ENCODE data around the gene SNAI3.

SNAI3 gene

GRCh38 chr16:88631920-88632586 is 54.3 kb downstream of the SNAI3 start:
- H3K4me1 ChIP-seq (ENCODE audit: control insufficient read depth, low read length), result peaks cover 44% of the 10 kb centered on the region

DNA sequence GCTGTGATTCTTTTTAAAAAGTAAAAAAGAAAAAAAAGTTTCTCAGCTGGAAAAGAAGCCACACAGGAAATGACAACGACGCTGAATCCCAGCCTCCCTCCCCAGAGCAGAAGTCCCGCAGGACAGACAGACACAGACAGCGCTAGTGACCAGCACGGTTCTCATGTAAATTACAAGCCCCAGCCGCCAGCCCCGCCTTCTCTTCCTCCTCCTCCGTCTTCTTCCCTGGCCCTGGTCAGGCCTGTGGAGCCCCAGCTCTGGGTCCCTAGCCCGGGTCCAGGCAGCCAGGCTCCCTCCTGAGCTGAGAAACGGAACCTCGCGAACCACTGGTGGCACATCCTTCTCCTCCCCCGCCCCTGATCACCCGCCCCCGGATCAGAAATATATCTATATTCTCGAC is 54.9 kb downstream of the SNAI3 start:
- TF ChIP-seq CTCF (IDR thresholded peaks at IDR 0.05; ENCODE audit: low read depth, low read length, poor library complexity, severe bottlenecking), result no peak
- TF ChIP-seq EZH2phosphoT487 (IDR thresholded peaks at IDR 0.05; ENCODE audit: borderline replicate concordance, low read length), result no peak
- Histone ChIP-seq H3K27me3 (ENCODE audit: control insufficient read depth, low read length) (no peaks in the 10 kb centered on the region), H3K4me2 (ENCODE audit: low read length) (no peak overlapping the region)

More at GRCh38 chr16:88631920-88632586, 54.3 kb downstream of the SNAI3 start:
- H3K27ac ChIP-seq (ENCODE audit: low read depth, low read length), result no peak overlapping the region
- no peak overlapping the region for H3K4me3 ChIP-seq (ENCODE audit: low read length)
- H4K20me1 ChIP-seq (ENCODE audit: control insufficient read depth, insufficient read depth, low read depth, low read length), result no peaks in the 10 kb centered on the region; the same call in 1 of the 2 replicates
- TF ChIP-seq CTCF (IDR thresholded peaks at IDR 0.05; ENCODE audit: low read depth, low read length, poor library complexity, severe bottlenecking) (no peak), EZH2phosphoT487 (IDR thresholded peaks at IDR 0.05; ENCODE audit: borderline replicate concordance, low read length) (no peak)
- no peaks in the 10 kb centered on the region for H3K9me2 ChIP-seq (replicated peaks; ENCODE audit: control insufficient read depth, low read length)
- H3F3A ChIP-seq (ENCODE audit: control insufficient read depth, insufficient read depth), result 0 out of 2 replicates have a peak, but pooled peaks cover 7% of the 10 kb centered on the region
- H3K9me3 ChIP-seq (ENCODE audit: control insufficient read depth, insufficient read depth, low read length), result no peaks in the 10 kb centered on the region
- H3K27me3 ChIP-seq (ENCODE audit: control insufficient read depth, low read length), result no peaks in the 10 kb centered on the region
- H3K79me2 ChIP-seq (ENCODE audit: control insufficient read depth, low read length), result no peaks in the 10 kb centered on the region
- H3K36me3 ChIP-seq (ENCODE audit: control insufficient read depth, low read length), result peaks cover 54% of the 10 kb centered on the region
- H3K4me2 ChIP-seq (ENCODE audit: low read length), result no peak overlapping the region

GRCh38 chr16:88630941-88631340 is 55.4 kb downstream of the SNAI3 start:
- Histone ChIP-seq H3K27ac (ENCODE audit: low read depth, low read length) (no peak overlapping the region), H3K36me3 (ENCODE audit: control insufficient read depth, low read length) (peaks cover 60% of the 10 kb centered on the region), H3F3A (ENCODE audit: control insufficient read depth, insufficient read depth) (0 out of 2 replicates have a peak, but pooled peaks cover 7% of the 10 kb centered on the region), H3K4me1 (ENCODE audit: control insufficient read depth, low read length) (peaks cover 38% of the 10 kb centered on the region), H3K9me2 (replicated peaks; ENCODE audit: control insufficient read depth, low read length) (no peaks in the 10 kb centered on the region), H3K4me2 (ENCODE audit: low read length) (no peak overlapping the region), H3K27me3 (ENCODE audit: control insufficient read depth, low read length) (no peaks in the 10 kb centered on the region), H4K20me1 (ENCODE audit: control insufficient read depth, insufficient read depth, low read depth, low read length) (no peaks in the 10 kb centered on the region; the same call in 1 of the 2 replicates), H3K79me2 (ENCODE audit: control insufficient read depth, low read length) (no peaks in the 10 kb centered on the region), H3K9me3 (ENCODE audit: control insufficient read depth, insufficient read depth, low read length) (no peaks in the 10 kb centered on the region), H3K4me3 (ENCODE audit: low read length) (no peak overlapping the region)
- no peak for TF ChIP-seq CTCF (IDR thresholded peaks at IDR 0.05; ENCODE audit: low read depth, low read length, poor library complexity, severe bottlenecking)
- no peak for TF ChIP-seq EZH2phosphoT487 (IDR thresholded peaks at IDR 0.05; ENCODE audit: borderline replicate concordance, low read length)

More for the DNA sequence above, 54.9 kb downstream of the SNAI3 start:
- H3K79me2 ChIP-seq (ENCODE audit: control insufficient read depth, low read length), result no peaks in the 10 kb centered on the region
- H3K9me2 ChIP-seq (replicated peaks; ENCODE audit: control insufficient read depth, low read length), result no peaks in the 10 kb centered on the region
- 0 out of 2 replicates have a peak, but pooled peaks cover 7% of the 10 kb centered on the region for H3F3A ChIP-seq (ENCODE audit: control insufficient read depth, insufficient read depth)
- no peaks in the 10 kb centered on the region for H3K9me3 ChIP-seq (ENCODE audit: control insufficient read depth, insufficient read depth, low read length)
- H4K20me1 ChIP-seq (ENCODE audit: control insufficient read depth, insufficient read depth, low read depth, low read length), result no peaks in the 10 kb centered on the region; the same call in 1 of the 2 replicates
- H3K4me3 ChIP-seq (ENCODE audit: low read length), result no peak overlapping the region
- no peak overlapping the region for H3K27ac ChIP-seq (ENCODE audit: low read depth, low read length)
- H3K4me1 ChIP-seq (ENCODE audit: control insufficient read depth, low read length), result peaks cover 43% of the 10 kb centered on the region
- peaks cover 59% of the 10 kb centered on the region for H3K36me3 ChIP-seq (ENCODE audit: control insufficient read depth, low read length)

Data from DOHH2 (cell line).